ENCODE data around the gene MOB1B. TPM values are rescaled to one million over a fixed set of nuclear protein-coding genes. Genes with fewer than 3 reads are reported as not detected.

Gene MOB1B
- total and polyA plus RNA-seq, 3 donors from 2014 or later, result 8.9 to 16.4 (median 15.0) TPM

DNA sequence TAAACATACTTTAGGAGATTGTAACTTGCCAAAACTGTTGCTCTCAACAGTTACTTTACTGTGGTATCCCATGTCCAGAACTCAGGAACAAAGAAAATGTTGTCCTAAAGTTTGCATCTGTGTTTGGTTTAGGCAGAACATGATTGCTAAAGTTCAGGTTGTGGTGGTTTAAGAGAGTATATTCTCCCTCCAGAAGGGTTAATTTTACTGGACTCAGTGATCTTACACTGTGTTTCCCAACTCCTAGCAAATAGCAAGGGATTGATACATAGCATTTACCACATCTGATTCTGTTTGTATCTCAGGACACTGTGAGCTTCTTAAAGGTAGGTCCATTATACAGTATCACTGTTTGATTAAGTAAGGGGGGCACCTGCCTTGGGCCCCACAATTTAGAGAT lies 78.0 kb downstream of the MOB1B start:
- intact Hi-C loops (cut with DNase I; ENCODE audit: low total_unique reads), result no loop called here
- H3K4me1 ChIP-seq, result no peaks in the 10 kb centered on the region
- no peaks in the 10 kb centered on the region for H3K36me3 ChIP-seq (ENCODE audit: low read depth, missing control alignments)
- H3K27me3 ChIP-seq, result no peaks in the 10 kb centered on the region
- TF ChIP-seq, protein P1, sequence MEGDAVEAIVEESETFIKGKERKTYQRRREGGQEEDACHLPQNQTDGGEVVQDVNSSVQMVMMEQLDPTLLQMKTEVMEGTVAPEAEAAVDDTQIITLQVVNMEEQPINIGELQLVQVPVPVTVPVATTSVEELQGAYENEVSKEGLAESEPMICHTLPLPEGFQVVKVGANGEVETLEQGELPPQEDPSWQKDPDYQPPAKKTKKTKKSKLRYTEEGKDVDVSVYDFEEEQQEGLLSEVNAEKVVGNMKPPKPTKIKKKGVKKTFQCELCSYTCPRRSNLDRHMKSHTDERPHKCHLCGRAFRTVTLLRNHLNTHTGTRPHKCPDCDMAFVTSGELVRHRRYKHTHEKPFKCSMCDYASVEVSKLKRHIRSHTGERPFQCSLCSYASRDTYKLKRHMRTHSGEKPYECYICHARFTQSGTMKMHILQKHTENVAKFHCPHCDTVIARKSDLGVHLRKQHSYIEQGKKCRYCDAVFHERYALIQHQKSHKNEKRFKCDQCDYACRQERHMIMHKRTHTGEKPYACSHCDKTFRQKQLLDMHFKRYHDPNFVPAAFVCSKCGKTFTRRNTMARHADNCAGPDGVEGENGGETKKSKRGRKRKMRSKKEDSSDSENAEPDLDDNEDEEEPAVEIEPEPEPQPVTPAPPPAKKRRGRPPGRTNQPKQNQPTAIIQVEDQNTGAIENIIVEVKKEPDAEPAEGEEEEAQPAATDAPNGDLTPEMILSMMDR (IDR thresholded peaks at IDR 0.05), result no peak
- TF ChIP-seq POLR2A (IDR thresholded peaks at IDR 0.05), result no peak
- H3K27ac ChIP-seq, result no peak overlapping the region
- no peak overlapping the region for H3K4me3 ChIP-seq
- no peaks in the 10 kb centered on the region for H3K9me3 ChIP-seq
- no peak for DNase-seq

DNA sequence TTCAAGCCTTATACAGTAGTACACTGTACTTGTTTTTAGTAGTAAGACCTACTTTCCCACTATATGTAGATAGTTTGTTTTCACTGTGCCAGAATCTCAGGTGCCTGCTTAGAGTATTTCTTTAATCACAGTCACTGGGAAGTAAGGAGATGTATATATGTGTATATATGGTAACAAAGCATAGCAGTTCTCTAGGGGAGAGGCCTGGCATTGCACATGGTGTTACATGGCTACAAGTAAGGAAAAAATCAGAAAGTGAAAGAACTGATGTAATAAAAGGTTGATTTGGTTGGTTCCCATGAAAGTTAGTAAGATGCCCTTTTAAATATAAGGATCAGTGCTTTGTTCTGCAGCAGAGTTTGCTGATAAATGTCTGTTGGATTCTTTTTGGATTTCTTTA lies 81.9 kb downstream of the MOB1B start:
- H3K4me1 ChIP-seq, result no peaks in the 10 kb centered on the region
- no peaks in the 10 kb centered on the region for H3K27me3 ChIP-seq
- TF ChIP-seq, protein P1 (IDR thresholded peaks at IDR 0.05), result no peak
- TF ChIP-seq POLR2A (IDR thresholded peaks at IDR 0.05), result no peak
- H3K36me3 ChIP-seq (ENCODE audit: low read depth, missing control alignments), result no peaks in the 10 kb centered on the region
- H3K4me3 ChIP-seq, result no peak overlapping the region
- no peak for DNase-seq
- intact Hi-C loops (cut with DNase I; ENCODE audit: low total_unique reads), result no loop called here
- no peak overlapping the region for H3K27ac ChIP-seq
- H3K9me3 ChIP-seq, result no peaks in the 10 kb centered on the region

DNA sequence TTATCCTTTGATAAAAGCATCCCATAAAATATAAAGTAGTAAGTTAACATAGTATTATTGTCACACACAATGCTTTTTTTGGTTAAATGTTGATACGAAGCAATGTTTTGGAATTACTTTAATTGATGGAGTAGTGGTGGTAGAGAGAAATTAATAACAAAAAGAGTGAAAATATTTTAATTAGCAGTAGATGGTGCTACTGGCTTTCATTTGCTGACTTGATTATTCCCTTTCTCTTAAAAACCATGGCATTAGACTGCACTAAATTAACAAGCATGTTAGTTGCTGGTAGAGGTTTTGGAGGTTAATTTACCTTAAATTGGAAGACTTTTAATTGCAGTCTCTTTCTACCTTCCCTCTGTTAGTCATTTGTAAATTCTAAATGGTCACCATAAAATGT lies 82.4 kb downstream of the MOB1B start:
- 74 to 95% methylated on average over 1 of the region's 1 CpG for WGBS, 2 donors
- no peak for DNase-seq

GRCh38 chr4:70991596-70991995 lies 89.4 kb downstream of the MOB1B start:
- H3K4me1 ChIP-seq, result peaks cover 3% of the 10 kb centered on the region
- no peaks in the 10 kb centered on the region for H3K36me3 ChIP-seq (ENCODE audit: low read depth, missing control alignments)
- no peaks in the 10 kb centered on the region for H3K9me3 ChIP-seq
- DNase-seq, result no peak
- H3K27ac ChIP-seq, result no peak overlapping the region
- 56 to 58% methylated on average over 2 of the region's 2 CpGs for WGBS, 2 donors
- intact Hi-C loops (cut with DNase I; ENCODE audit: low total_unique reads), result no loop called here
- no peaks in the 10 kb centered on the region for H3K27me3 ChIP-seq
- no peak overlapping the region for H3K4me3 ChIP-seq
- TF ChIP-seq, protein P1 (IDR thresholded peaks at IDR 0.05), result no peak
- no peak for TF ChIP-seq POLR2A (IDR thresholded peaks at IDR 0.05)

More for the DNA sequence above, 82.4 kb downstream of the MOB1B start:
- intact Hi-C loops (cut with DNase I; ENCODE audit: low total_unique reads), result no loop called here
- no peak overlapping the region for H3K27ac ChIP-seq
- H3K4me3 ChIP-seq, result no peak overlapping the region
- H3K4me1 ChIP-seq, result no peaks in the 10 kb centered on the region
- H3K9me3 ChIP-seq, result no peaks in the 10 kb centered on the region
- H3K36me3 ChIP-seq (ENCODE audit: low read depth, missing control alignments), result no peaks in the 10 kb centered on the region
- H3K27me3 ChIP-seq, result no peaks in the 10 kb centered on the region
- TF ChIP-seq POLR2A (IDR thresholded peaks at IDR 0.05), result no peak
- TF ChIP-seq, protein P1 (IDR thresholded peaks at IDR 0.05), result no peak

DNA sequence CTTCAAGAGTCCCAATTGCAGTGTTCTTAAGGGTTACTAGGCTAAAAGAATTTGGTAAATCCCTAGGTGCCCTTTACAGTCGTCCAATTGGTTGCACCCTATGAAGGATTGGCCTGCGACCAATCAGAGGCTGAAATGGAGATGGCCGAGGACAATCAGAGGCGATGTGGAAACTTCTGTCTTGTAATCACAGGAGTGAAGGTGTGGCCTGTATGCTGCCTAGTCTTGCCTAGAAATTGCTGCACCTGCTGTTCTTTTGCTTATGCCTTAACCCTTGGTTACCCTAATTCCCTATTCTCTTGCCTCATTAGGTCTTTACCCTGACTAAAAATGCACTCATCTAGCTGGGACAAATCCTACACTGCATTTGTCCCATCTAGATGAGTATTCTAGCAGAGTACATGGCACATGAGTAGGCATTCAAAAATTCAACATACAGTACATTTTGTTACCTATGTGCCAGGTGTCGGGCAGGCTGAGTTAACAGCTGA lies 90.3 kb downstream of the MOB1B start:
- TF ChIP-seq, protein P1 (IDR thresholded peaks at IDR 0.05), result no peak
- no peak for TF ChIP-seq POLR2A (IDR thresholded peaks at IDR 0.05)
- DNase-seq, result no peak
- H3K9me3 ChIP-seq, result no peaks in the 10 kb centered on the region
- peak overlapping the region in 1 of 2 donors; percentile 82 for H3K27ac ChIP-seq
- H3K4me3 ChIP-seq, result peak overlapping the region; percentile 70 to 86
- intact Hi-C loops (cut with DNase I; ENCODE audit: low total_unique reads), result no loop called here
- H3K36me3 ChIP-seq (ENCODE audit: low read depth, missing control alignments), result no peaks in the 10 kb centered on the region
- WGBS, 2 donors, result 49 to 62% methylated on average over 5 of the region's 5 CpGs
- H3K27me3 ChIP-seq, result no peaks in the 10 kb centered on the region
- peaks cover 3% of the 10 kb centered on the region for H3K4me1 ChIP-seq
